ENCODE measurements around the gene SLC35F3. TPM values are rescaled to one million over a fixed set of nuclear protein-coding genes. Genes with fewer than 3 reads are reported as not detected.
A peak's percentile ranks its signal among the peaks of the same experiment; 100 is the strongest.

The SLC35F3 gene
- total RNA-seq, 2 experiments from 2014 or later: not detected

GRCh38 chr1:234309598-234310459 lies 405.4 kb downstream of the SLC35F3 start:
- Histone ChIP-seq H2AFZ (ENCODE audit: low read length) (peak overlapping the region; percentile 11; the same call in 1 of the 2 replicates), H3K79me2 (ENCODE audit: insufficient read depth, low read depth, low read length) (no peaks in the 10 kb centered on the region), H3K9me2 (ENCODE audit: insufficient read depth, low read length) (no peaks in the 10 kb centered on the region), H3K4me2 (ENCODE audit: low read length) (peak overlapping the region; percentile 37; the same call in 1 of the 2 replicates), H3K27ac (ENCODE audit: low read depth, low read length, poor library complexity, severe bottlenecking) (no peak overlapping the region), H3K4me1 (ENCODE audit: insufficient read depth, low read length, poor library complexity, severe bottlenecking) (no peaks in the 10 kb centered on the region), H4K20me1 (ENCODE audit: insufficient read depth, low read length) (no peaks in the 10 kb centered on the region), H3K9me3 (ENCODE audit: low read length) (no peaks in the 10 kb centered on the region), H3K4me3 (ENCODE audit: low read depth, low read length, poor library complexity, severe bottlenecking) (no peak overlapping the region), H3K36me3 (ENCODE audit: insufficient read depth, low read length) (no peaks in the 10 kb centered on the region)
- no TSS peak for BruUV-seq (replicated peaks)
- peak; percentile 70 for DNase-seq (ENCODE audit: low spot score)
- TF ChIP-seq EZH2phosphoT487 (IDR thresholded peaks at IDR 0.05; ENCODE audit: borderline replicate concordance, low read depth, low read length): no peak
- TF ChIP-seq, protein P1, sequence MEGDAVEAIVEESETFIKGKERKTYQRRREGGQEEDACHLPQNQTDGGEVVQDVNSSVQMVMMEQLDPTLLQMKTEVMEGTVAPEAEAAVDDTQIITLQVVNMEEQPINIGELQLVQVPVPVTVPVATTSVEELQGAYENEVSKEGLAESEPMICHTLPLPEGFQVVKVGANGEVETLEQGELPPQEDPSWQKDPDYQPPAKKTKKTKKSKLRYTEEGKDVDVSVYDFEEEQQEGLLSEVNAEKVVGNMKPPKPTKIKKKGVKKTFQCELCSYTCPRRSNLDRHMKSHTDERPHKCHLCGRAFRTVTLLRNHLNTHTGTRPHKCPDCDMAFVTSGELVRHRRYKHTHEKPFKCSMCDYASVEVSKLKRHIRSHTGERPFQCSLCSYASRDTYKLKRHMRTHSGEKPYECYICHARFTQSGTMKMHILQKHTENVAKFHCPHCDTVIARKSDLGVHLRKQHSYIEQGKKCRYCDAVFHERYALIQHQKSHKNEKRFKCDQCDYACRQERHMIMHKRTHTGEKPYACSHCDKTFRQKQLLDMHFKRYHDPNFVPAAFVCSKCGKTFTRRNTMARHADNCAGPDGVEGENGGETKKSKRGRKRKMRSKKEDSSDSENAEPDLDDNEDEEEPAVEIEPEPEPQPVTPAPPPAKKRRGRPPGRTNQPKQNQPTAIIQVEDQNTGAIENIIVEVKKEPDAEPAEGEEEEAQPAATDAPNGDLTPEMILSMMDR (conservative IDR thresholded peaks at IDR 0.05; ENCODE audit: low read length): peak; percentile 97
- CTCF ChIA-PET (ENCODE audit: unreplicated experiment): interaction anchor here (1.5 kb wide), 1 partner anchor 8 kb away, joined by 5 read pairs; no protein-coding TSS in a partner anchor
- POLR2A ChIA-PET: interaction anchor here (0.9 to 1.3 kb wide), 2 partner anchors 13 to 51 kb away, joined by 3 read pairs; no protein-coding TSS in a partner anchor
- intact Hi-C loops (cut with micrococcal nuclease; ENCODE audit: unreplicated experiment): loop anchor here (1.0 kb wide), 1 partner anchor 196 kb away; no protein-coding TSS in a partner anchor

GRCh38 chr1:234310460-234310817 lies 406.0 kb downstream of the SLC35F3 start:
- no peaks in the 10 kb centered on the region for H3K36me3 ChIP-seq (ENCODE audit: insufficient read depth, low read length)
- H2AFZ ChIP-seq (ENCODE audit: low read length): no peak overlapping the region
- POLR2A ChIA-PET: interaction anchor here (0.9 kb wide), 1 partner anchor 50 kb away, joined by 3 read pairs; no protein-coding TSS in a partner anchor
- H3K9me2 ChIP-seq (ENCODE audit: insufficient read depth, low read length): no peaks in the 10 kb centered on the region
- DNase-seq (ENCODE audit: low spot score): no peak
- CTCF ChIA-PET (ENCODE audit: unreplicated experiment): no interaction called here
- H3K4me2 ChIP-seq (ENCODE audit: low read length): no peak overlapping the region
- no peak overlapping the region for H3K4me3 ChIP-seq (ENCODE audit: low read depth, low read length, poor library complexity, severe bottlenecking)
- no peak for TF ChIP-seq EZH2phosphoT487 (IDR thresholded peaks at IDR 0.05; ENCODE audit: borderline replicate concordance, low read depth, low read length)
- TF ChIP-seq, protein P1 (conservative IDR thresholded peaks at IDR 0.05; ENCODE audit: low read length): no peak
- no peaks in the 10 kb centered on the region for H4K20me1 ChIP-seq (ENCODE audit: insufficient read depth, low read length)
- H3K79me2 ChIP-seq (ENCODE audit: insufficient read depth, low read depth, low read length): no peaks in the 10 kb centered on the region
- BruUV-seq (replicated peaks): no TSS peak
- no peak overlapping the region for H3K27ac ChIP-seq (ENCODE audit: low read depth, low read length, poor library complexity, severe bottlenecking)
- intact Hi-C loops (cut with micrococcal nuclease; ENCODE audit: unreplicated experiment): loop anchor here (1.0 kb wide), 1 partner anchor 196 kb away; no protein-coding TSS in a partner anchor
- no peaks in the 10 kb centered on the region for H3K9me3 ChIP-seq (ENCODE audit: low read length)
- H3K4me1 ChIP-seq (ENCODE audit: insufficient read depth, low read length, poor library complexity, severe bottlenecking): peaks cover 5% of the 10 kb centered on the region

DNA sequence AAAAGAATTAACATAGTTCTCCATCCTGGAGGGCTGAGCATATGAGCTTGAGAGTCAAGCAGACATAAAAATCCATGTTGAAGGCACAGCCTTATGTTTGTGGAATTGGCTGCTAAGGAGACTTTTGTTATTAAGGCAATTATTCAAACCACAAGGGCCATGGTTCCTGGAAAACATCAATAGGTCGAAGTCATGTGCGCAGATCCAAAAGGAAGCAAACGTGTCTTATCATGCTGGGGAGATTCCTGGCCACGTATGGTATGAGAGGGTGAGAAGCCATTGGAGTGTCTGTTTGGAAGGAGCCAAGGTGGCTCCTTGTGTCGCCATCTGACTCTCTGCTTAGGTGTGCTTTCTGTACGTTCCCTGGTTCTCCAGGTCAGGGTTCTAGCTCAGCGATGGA lies 406.9 kb downstream of the SLC35F3 start:
- no peak overlapping the region for H2AFZ ChIP-seq (ENCODE audit: low read length)
- H3K9me3 ChIP-seq (ENCODE audit: low read length): no peaks in the 10 kb centered on the region
- H3K36me3 ChIP-seq (ENCODE audit: insufficient read depth, low read length): no peaks in the 10 kb centered on the region
- no peaks in the 10 kb centered on the region for H3K9me2 ChIP-seq (ENCODE audit: insufficient read depth, low read length)
- H3K4me3 ChIP-seq (ENCODE audit: low read depth, low read length, poor library complexity, severe bottlenecking): no peak overlapping the region
- H3K27ac ChIP-seq (ENCODE audit: low read depth, low read length, poor library complexity, severe bottlenecking): no peak overlapping the region
- intact Hi-C loops (cut with micrococcal nuclease; ENCODE audit: unreplicated experiment): no loop called here
- CTCF ChIA-PET (ENCODE audit: unreplicated experiment): no interaction called here
- H3K4me1 ChIP-seq (ENCODE audit: insufficient read depth, low read length, poor library complexity, severe bottlenecking): peaks cover 7% of the 10 kb centered on the region
- POLR2A ChIA-PET: interaction anchor here (1.0 kb wide), 1 partner anchor 41 kb away, joined by 4 read pairs; no protein-coding TSS in a partner anchor
- no peak for DNase-seq (ENCODE audit: low spot score)
- no peaks in the 10 kb centered on the region for H3K79me2 ChIP-seq (ENCODE audit: insufficient read depth, low read depth, low read length)
- no peak overlapping the region for H3K4me2 ChIP-seq (ENCODE audit: low read length)
- no TSS peak for BruUV-seq (replicated peaks)
- TF ChIP-seq, protein P1 (conservative IDR thresholded peaks at IDR 0.05; ENCODE audit: low read length): no peak
- no peak for TF ChIP-seq EZH2phosphoT487 (IDR thresholded peaks at IDR 0.05; ENCODE audit: borderline replicate concordance, low read depth, low read length)
- H4K20me1 ChIP-seq (ENCODE audit: insufficient read depth, low read length): no peaks in the 10 kb centered on the region
